ENCODE data around the gene C1orf185.

Gene C1orf185

GRCh38 chr1:51071291-51072042 is 30.6 kb upstream of the C1orf185 start:
- Histone ChIP-seq H3K27me3 (replicated peaks) (no peaks in the 10 kb centered on the region), H3K4me3 (ENCODE audit: low read depth, low read length) (no peak overlapping the region), H3K36me3 (replicated peaks) (no peaks in the 10 kb centered on the region), H3K27ac (peak overlapping the region; percentile 19)
- no peak for TF ChIP-seq CTCF (IDR thresholded peaks at IDR 0.05; ENCODE audit: low read depth, low read length, missing control alignments)
- DNase-seq = no peak
- in situ Hi-C loops (cut with HindIII; ENCODE audit: low pct_ligation_motif_present, low sequenced_read_pairs) = no loop called here

- Histone ChIP-seq H3K4me3 (ENCODE audit: low read depth, low read length) (no peak overlapping the region), H3K27me3 (replicated peaks) (no peaks in the 10 kb centered on the region), H3K27ac (no peak overlapping the region), H3K36me3 (replicated peaks) (no peaks in the 10 kb centered on the region)
- no peak for TF ChIP-seq CTCF (IDR thresholded peaks at IDR 0.05; ENCODE audit: low read depth, low read length, missing control alignments)
- in situ Hi-C loops (cut with HindIII; ENCODE audit: low pct_ligation_motif_present, low sequenced_read_pairs) = no loop called here
- no peak for DNase-seq
Measured at GRCh38 chr1:51072043-51072439, 30.0 kb upstream of the C1orf185 start.

- H3K36me3 ChIP-seq (replicated peaks) = no peaks in the 10 kb centered on the region
- no peaks in the 10 kb centered on the region for H3K27me3 ChIP-seq (replicated peaks)
- in situ Hi-C loops (cut with HindIII; ENCODE audit: low pct_ligation_motif_present, low sequenced_read_pairs) = no loop called here
- H3K27ac ChIP-seq = no peak overlapping the region
- no peak for DNase-seq
- TF ChIP-seq CTCF (IDR thresholded peaks at IDR 0.05; ENCODE audit: low read depth, low read length, missing control alignments) = no peak
- H3K4me3 ChIP-seq (ENCODE audit: low read depth, low read length) = no peak overlapping the region
Measured at GRCh38 chr1:51072651-51073050, 29.4 kb upstream of the C1orf185 start.

GRCh38 chr1:51073456-51073855 is 28.6 kb upstream of the C1orf185 start:
- in situ Hi-C loops (cut with HindIII; ENCODE audit: low pct_ligation_motif_present, low sequenced_read_pairs) = no loop called here
- Histone ChIP-seq H3K4me3 (ENCODE audit: low read depth, low read length) (no peak overlapping the region), H3K27ac (no peak overlapping the region), H3K36me3 (replicated peaks) (no peaks in the 10 kb centered on the region), H3K27me3 (replicated peaks) (no peaks in the 10 kb centered on the region)
- TF ChIP-seq CTCF (IDR thresholded peaks at IDR 0.05; ENCODE audit: low read depth, low read length, missing control alignments) = no peak
- DNase-seq = no peak

- H3K36me3 ChIP-seq (replicated peaks) = no peaks in the 10 kb centered on the region
- no peak overlapping the region for H3K4me3 ChIP-seq (ENCODE audit: low read depth, low read length)
- H3K27me3 ChIP-seq (replicated peaks) = no peaks in the 10 kb centered on the region
- in situ Hi-C loops (cut with HindIII; ENCODE audit: low pct_ligation_motif_present, low sequenced_read_pairs) = no loop called here
- H3K27ac ChIP-seq = no peak overlapping the region
- peak; percentile 22 for TF ChIP-seq CTCF (IDR thresholded peaks at IDR 0.05; ENCODE audit: low read depth, low read length, missing control alignments)
- DNase-seq = no peak
Measured at GRCh38 chr1:51086496-51087271, 15.3 kb upstream of the C1orf185 start.

All from brain microvascular endothelial cell (primary cell).